ENCODE measurements around the gene PRKAG1. TPM values are rescaled to one million over a fixed set of nuclear protein-coding genes. Genes with fewer than 3 reads are reported as not detected.
A peak's percentile ranks its signal among the peaks of the same experiment; 100 is the strongest.

PRKAG1 gene
- total RNA-seq, 4 donors from 2014 or later: 34.1 to 42.2 (median 37.9) TPM

- Histone ChIP-seq H3K27me3 (no peaks in the 10 kb centered on the region), H3K9me3 (no peaks in the 10 kb centered on the region), H3K36me3 (peaks cover 0 to 100% (median 2%) of the 10 kb centered on the region in 3 donors), H3K4me1 (no peaks in the 10 kb centered on the region), H3K4me3 (no peak overlapping the region), H3K27ac (no peak overlapping the region)
- TF ChIP-seq POLR2A (IDR thresholded peaks at IDR 0.05) (no peak), CTCF (IDR thresholded peaks at IDR 0.05) (no peak)
- DNase-seq: peak in 1 of 3 donors; percentile 43
These were observed 27.7 kb upstream of the PRKAG1 start for GRCh38 chr12:49046129-49046895.

- no peak overlapping the region for H3K27ac ChIP-seq
- no peaks in the 10 kb centered on the region for H3K4me1 ChIP-seq
- TF ChIP-seq POLR2A (IDR thresholded peaks at IDR 0.05) (no peak), CTCF (IDR thresholded peaks at IDR 0.05) (no peak)
- no peaks in the 10 kb centered on the region for H3K27me3 ChIP-seq
- H3K9me3 ChIP-seq: no peaks in the 10 kb centered on the region
- peaks cover 0 to 100% (median 2%) of the 10 kb centered on the region in 3 donors for H3K36me3 ChIP-seq
- no peak overlapping the region for H3K4me3 ChIP-seq
- no peak for DNase-seq
These were observed 26.1 kb upstream of the PRKAG1 start for GRCh38 chr12:49044660-49045059.

GRCh38 chr12:49043856-49044258 lies 25.3 kb upstream of the PRKAG1 start:
- Histone ChIP-seq H3K9me3 (no peaks in the 10 kb centered on the region), H3K4me3 (no peak overlapping the region), H3K27ac (no peak overlapping the region), H3K4me1 (no peaks in the 10 kb centered on the region), H3K27me3 (no peaks in the 10 kb centered on the region), H3K36me3 (peaks cover 0 to 100% (median 0%) of the 10 kb centered on the region in 3 donors)
- no peak for TF ChIP-seq POLR2A (IDR thresholded peaks at IDR 0.05)
- TF ChIP-seq CTCF (IDR thresholded peaks at IDR 0.05): peak; percentile 19 to 71 (median 54)
- peak; percentile 61 to 80 (median 76) for DNase-seq

GRCh38 chr12:49043241-49043640 lies 24.7 kb upstream of the PRKAG1 start:
- no peak for DNase-seq
- H3K36me3 ChIP-seq: peaks cover 0 to 100% (median 0%) of the 10 kb centered on the region in 3 donors
- H3K4me3 ChIP-seq: no peak overlapping the region
- H3K27ac ChIP-seq: no peak overlapping the region
- no peaks in the 10 kb centered on the region for H3K9me3 ChIP-seq
- TF ChIP-seq CTCF (IDR thresholded peaks at IDR 0.05) (no peak), POLR2A (IDR thresholded peaks at IDR 0.05) (no peak)
- no peaks in the 10 kb centered on the region for H3K27me3 ChIP-seq
- H3K4me1 ChIP-seq: no peaks in the 10 kb centered on the region

- peaks cover 0 to 100% (median 0%) of the 10 kb centered on the region in 3 donors for H3K36me3 ChIP-seq
- H3K9me3 ChIP-seq: no peaks in the 10 kb centered on the region
- no peak overlapping the region for H3K4me3 ChIP-seq
- no peaks in the 10 kb centered on the region for H3K4me1 ChIP-seq
- TF ChIP-seq POLR2A (IDR thresholded peaks at IDR 0.05): no peak
- no peak for TF ChIP-seq CTCF (IDR thresholded peaks at IDR 0.05)
- DNase-seq: no peak
- H3K27me3 ChIP-seq: no peaks in the 10 kb centered on the region
- H3K27ac ChIP-seq: no peak overlapping the region
These were observed 23.4 kb upstream of the PRKAG1 start for GRCh38 chr12:49041881-49042484.

Data from Peyer's patch (tissue), 4 donors.